HG02884 (cell line): ENCODE measurements around the gene HMX1.

Source experiments
- ATAC-seq: cut with Tn5 transposase; IDR thresholded peaks from one replicate; pipeline ENCODE4 v1.9.1; 2021; ENCODE audit warnings: mild to moderate bottlenecking, moderate library complexity; ENCODE audit not compliant: unreplicated experiment

HMX1 gene

DNA sequence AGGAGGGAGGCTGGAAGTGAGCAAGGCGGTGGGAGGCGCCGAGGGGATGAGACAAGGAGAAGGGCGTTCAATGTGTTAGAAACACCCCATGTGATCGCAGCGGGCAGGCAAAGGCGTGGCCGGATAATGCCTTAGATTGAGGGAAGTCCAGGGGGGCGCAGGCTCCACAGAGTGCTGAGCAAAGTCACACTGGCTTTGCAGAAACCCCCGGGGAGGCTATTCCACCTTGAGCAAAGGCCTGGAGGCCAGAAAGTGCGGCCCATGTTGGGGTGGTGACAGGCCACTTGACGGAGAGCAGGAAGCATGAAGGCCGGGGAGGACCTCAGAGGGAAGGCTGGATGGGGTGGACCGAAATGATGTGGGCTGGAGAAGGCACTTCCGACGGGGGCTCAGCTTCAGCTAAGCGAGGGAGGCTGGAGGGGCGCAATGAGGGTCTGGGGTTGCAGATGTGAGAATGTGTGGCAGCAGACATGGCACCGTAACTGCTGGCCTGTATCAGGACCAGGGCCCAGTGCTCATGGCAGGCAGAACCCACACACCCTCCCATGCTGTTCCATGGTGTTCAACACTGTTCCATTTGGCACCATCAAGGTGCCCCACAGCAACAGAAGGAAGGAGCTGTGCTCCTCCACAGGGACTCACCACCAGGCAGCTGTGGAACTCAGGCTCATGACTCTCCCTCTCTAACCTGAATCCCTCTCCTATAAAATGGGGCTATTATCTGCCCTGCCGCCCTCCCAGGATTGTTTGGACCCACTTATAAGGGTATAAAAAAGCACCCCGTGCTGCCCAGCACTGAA is 50.3 kb downstream of the HMX1 start:
- no peak for ATAC-seq

DNA sequence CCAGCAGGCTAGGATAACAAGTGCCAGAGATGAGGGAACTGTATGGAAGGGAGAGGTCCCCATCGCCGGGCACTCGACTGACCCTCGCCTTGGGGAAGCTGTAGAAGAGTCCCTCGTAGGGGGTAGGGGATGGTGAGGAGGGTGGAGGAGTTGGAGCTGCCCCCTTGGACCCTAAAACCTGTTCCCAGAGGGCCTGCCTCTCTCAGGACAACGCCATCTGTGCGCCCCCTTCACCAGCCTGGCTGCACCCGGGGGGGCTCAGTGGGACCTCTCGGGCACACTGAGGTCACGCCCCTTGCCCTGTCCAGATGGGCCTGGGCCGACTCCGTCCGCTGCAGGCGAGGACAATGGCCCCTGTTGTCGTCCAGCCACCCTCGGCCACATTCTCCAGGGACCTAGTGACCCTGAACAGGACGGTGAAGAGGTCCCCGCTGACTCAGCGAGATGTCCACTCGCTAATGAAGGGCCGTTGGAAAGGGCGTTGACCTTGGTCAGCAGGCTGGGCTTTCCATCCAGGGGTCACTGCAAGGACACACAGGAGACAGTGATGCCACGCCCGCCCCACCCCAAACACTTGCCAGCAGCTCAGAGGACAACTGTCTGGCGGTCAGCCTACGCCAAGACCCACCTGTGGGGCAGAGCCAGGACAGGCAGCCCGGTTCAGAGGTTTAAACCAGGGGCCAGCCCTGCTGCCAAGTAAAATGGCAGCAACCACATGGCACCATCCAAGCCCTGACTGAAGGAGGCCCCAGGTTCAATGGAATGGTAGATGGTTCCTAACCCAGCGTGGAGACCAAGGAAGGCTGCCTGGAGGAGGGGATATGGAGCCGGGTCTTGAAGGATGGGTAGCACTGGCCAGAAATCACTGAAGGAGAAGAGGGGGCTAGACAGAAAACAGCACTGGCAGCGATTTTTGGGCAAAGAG is 51.2 kb downstream of the HMX1 start:
- no peak for ATAC-seq

DNA sequence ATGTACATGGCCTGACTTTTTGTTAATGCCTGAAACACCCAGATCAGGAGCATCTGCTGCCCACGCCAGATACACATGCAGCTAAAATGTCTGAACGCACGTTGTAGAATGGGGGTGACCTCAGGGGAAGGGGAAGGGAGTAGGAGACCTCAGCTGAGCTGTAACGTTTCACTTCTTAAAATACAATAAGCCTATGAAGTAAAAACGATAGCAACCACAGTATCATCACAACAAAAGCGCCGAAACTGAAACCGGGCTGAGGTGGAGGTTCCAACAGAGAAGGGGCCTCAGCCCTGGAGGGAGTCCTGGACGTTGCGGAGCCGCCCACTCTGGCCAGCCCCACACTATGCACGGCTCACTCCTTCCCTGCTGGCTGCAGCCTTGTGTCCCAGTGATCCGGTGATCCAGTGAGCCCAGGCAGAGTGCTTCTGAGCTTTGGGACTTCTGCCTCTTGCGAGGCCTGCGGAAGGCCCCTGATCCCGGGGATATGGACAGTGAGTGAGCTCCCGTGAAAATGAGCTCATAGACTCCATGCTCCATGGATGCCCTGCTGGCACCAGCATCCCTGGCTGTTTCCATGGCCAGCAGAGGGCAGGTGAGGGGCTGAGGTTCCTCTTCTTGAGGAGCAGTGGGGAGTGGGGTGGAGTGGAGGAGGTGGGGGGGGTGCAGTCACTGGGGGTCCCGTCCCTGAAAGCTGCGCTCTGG is 52.0 kb downstream of the HMX1 start:
- no peak for ATAC-seq

DNA sequence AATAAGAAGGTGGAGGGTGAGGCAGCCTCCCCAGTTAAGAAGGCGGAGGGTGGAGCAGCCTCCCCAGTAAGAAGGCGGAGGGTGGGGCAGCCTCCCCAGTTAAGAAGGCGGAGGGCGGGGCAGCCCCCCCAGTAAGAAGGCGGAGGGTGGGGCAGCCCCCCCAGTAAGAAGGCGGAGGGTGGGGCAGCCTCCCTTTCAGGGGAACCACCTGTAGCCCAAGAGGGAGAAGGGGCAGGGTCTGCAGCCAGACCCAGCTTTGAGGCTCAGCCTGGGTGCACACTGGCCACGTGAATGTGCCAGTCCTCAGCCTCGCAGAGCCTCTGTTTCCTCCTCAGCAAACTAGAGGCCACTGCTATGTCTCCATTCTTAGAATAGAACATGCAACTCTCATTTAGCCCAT is 52.6 kb downstream of the HMX1 start:
- ATAC-seq: no peak

DNA sequence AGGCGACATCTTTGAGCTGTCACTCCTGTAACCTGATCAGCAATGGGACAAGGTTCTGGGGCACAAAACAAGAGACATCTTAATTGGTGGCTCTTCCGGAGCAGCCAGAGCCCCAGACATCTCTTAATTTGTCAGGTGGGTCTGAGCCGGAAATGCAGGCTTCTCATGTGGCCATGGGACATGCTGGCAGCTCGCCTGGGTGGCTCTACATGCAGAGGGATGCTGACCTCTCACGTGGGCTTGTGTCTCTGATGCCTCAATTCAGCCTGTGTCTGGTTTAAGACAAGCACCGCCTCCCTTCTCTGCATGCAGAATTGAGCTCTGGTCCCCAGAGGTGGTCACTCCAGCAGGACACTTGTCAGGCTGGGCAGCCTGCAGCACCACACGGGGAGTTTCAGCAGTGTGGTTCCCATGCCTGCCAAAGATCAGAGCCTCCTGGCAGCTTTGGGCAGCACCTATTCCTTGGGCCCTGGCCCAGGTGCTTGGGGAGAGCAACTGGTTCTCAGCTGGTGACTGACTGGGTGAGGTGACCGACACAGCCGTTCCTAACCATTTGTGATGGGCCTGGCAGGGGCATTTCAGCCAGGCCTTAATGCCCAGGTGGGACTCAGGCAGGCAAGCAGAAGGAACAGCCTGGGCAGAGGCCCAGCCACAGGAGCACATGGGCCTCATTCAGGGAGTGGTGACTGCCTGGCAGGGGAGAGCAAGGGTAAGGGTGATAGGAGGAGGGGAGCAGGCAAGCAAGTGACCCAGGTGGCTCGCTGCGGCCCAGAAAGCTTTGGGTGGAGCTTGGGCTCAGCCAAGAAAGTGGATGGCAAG is 53.4 kb downstream of the HMX1 start:
- no peak for ATAC-seq

DNA sequence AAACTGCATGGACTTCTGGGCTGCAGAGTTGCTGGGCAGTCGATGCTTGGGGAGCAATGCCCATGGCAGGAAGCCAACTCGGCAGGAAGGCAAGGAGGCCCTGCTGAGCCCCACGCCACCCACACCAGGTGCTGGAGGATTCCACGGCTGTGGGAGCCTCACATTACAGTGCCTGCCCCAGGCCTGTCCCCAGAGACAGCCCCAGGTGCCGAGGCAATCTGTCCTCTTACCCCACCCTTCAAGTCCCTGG is 53.9 kb downstream of the HMX1 start:
- no peak for ATAC-seq

DNA sequence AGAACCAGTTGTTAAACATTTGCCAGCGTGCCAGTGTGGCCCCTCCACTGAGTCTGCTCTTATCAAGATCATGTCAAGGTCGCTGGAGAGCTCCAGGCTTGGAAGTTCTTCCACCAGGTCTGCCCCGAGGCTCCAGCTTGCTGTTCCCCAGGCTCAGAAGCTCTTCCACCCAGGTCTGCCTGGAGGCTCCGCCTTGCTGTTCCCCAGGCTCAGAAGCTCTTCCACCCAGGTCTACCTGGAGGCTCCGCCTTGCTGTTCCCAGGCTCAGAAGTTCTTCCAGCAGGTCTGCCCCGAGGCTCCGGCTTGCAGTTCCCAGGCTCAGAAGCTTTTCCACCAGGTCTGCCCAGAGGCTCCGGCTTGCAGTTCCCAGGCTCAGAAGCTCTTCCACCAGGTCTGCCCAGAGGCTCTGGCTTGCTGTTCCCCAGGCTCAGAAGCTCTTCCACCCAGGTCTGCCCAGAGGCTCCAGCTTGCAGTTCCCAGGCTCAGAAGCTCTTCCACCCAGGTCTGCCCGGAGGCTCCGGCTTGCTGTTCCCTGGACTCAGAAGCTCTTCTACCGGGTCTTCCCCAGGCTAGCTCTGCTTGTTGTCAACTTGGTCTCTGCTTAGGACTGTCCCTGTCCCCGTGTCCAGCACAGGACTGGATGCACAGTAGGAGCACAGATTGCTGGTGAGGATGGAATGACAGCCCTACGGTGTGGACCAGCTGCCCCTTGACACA is 54.4 kb downstream of the HMX1 start:
- no peak for ATAC-seq
